NOMO-1 treated with DMSO at 0.1 percent for 48 hours (cell line): ENCODE results near the gene TSPYL2.

ENCODE experiments used
- DNase-seq: peaks from one replicate; lab custom pipeline; 2025; ENCODE audit not compliant: unreplicated experiment; lab: John Stamatoyannopoulos, UW

The TSPYL2 gene

DNA sequence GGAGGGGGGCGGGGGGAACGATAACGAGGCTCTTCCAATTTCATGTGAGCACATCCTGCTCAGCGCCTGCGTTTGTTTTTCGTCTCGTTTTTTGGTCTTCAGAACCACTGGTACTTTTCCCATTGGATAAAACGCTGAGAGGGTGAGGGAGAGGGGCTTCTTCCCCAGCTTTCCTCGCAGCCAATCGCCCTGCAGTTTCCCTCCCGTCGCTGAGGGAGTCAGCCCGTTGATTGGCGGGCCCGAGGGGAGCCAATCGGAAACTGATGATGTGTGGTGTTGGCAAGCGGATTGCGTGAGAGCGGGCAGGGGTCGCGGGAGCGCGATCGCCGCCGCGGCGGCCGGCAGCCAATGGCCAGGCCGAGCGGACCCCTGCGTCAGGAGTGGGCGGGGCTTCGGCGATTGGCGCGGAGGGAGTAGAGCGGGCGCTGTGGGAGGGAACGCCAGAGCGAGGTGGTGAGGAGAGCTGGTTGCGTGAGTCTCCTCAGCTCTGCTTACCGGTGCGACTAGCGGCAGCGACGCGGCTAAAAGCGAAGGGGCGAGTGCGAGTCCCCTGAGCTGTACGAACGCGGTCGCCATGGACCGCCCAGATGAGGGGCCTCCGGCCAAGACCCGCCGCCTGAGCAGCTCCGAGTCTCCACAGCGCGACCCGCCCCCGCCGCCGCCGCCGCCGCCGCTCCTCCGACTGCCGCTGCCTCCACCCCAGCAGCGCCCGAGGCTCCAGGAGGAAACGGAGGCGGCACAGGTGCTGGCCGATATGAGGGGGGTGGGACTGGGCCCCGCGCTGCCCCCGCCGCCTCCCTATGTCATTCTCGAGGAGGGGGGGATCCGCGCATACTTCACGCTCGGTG, at the start of gene TSPYL2:
Gene TSPYL2 (plus strand): TSS at position 443 of the 848 bp plus-strand sequence. CDS start 132 bp downstream, at position 575.
- peak; percentile 84 for DNase-seq

DNA sequence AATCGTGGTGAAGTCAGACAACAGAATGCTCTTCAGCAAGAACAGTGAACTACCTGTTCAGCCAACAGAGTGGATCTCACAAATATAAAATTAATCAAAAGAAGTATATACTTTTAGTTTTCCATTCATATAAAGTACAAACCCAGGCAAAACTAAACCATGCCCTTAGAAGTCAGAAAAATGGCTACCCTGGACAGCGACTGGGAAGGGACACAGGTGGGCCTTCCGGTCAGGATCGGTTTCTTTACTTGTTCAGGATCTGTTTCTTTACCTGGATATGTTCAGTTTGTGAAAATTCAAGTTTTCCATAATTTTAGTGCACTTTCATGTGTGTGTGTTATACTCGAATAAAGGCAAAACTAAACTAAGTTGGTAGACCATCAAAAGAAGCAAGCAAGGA, 46.0 kb upstream of the TSPYL2 start:
- DNase-seq = no peak

DNA sequence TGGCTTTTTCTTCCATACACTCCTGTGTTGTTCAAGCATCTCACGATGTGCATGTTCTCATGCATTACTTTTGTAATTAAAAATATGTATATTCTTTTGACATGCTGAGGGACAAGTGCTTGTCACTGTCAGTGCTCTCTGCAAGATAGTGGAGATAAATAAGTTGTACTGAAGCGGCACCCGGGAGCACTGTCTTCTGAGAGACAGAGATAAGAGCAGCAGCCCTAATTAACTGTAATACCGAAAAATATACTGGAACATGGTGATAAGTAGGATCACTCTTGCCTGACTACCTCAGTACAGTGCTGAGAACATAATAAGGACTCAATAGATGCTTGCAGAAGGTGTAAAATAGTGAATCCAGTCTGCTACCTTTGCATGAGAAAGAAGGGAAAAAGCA, 42.9 kb upstream of the TSPYL2 start:
- DNase-seq = no peak

DNA sequence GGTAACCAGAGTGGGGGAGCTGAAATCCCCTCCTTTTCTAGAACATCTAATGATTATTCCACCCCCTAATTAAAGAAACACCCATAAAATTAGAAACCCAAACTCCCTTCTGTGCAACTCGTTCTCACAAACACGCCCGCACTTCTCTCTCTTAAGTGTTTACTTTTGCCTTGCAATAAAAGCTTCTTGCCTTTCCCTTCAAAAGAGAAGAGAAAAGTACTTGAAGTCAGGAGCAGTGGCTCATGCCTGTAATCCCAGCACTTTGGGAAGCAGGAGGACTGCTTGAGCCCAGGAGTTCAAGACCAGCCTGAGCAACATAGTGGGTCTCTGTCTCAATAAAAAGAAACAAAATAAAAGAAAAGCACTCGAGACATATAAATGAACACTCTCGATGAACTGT, 37.2 kb upstream of the TSPYL2 start:
- DNase-seq = no peak

DNA sequence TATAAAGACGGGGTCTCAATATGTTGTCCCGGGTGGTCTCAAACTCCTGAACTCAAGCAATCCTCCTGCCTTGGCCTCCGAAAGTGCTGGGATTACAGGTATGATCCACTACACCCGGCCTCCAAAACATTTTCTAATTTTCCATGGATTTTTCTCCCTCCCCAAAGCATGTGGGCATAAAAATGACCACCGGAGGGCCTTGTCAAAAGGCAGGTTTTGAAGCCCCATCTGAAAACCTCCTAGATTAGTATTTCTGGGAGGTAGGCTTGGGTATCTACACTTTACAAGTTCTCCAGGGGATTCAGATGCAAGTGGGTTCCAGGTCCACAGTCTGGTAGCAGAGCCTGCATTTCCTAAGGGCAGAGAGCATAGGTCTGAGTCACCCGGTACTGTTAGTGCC, 34.9 kb upstream of the TSPYL2 start:
- no peak for DNase-seq

DNA sequence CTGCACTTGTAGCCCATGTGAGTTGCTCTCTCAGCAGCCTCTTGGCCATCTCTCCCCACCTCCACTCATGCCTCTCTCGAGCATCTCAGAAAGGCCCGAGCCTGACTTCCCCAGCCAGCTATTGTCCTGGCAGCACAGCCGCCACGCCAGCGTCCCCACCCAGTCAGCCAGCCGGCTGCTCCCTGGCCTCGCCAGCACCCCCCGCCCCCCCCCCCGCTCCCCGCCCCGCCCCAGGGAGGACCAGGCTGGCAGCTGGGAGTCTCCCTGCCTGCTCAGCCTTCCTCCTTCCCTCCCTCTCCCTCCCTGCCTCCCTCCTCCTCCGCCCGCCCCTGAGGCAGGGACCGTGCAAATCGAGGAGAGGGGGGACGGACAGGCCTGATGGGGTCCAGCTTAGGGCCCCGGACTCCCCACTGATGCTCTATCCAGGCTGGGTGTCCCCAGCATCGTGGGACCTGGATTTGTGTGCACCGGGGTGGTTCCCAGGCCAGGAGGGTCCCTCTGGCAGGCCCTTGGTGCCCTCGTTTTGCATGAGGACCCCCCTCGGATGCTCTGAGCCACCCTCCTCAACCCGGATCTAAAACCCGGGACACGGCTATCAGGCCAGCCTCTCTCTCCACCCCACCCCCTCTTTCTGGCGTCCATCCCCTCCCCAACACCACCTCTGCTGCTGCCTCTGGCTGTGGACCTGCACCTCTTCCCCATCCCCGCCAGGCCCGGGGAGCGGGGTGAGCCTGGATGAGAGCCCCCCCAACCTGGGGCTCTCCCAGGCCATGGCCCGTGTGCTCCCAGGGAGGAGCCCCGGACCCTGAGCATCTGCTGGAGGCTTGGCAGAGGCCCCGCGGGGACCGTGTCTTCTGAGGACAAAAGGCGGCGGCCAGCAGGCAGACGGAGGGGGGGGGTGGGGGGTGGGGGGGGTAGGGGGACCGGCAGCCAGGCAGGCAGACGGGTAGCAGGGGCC, 33.7 kb upstream of the TSPYL2 start, which contains the start of gene GPR173:
Gene GPR173 (plus strand): TSS at position 621 of the 958 bp plus-strand sequence. CDS start 27,833 bp downstream, outside the sequence.
- DNase-seq = no peak

DNA sequence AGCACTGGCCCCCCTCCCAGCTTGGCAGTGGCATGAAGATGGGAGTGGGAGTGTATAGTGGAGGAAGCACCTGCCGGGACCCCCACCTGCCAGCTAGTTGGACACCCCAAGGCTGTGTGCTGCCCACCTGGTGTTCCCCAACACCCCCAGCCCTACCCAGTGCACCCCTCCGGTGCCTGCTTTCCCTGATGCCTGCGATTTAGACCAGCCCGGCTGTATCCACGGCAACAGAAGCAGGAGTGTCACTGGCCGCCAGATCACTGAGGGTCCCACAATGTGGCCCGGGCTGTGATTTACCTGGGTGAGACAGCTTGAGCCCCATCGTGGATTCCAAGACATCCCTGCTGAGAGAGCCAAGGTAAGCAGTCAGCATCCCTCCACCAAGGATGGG, 33.0 kb upstream of the TSPYL2 start:
- DNase-seq = no peak

DNA sequence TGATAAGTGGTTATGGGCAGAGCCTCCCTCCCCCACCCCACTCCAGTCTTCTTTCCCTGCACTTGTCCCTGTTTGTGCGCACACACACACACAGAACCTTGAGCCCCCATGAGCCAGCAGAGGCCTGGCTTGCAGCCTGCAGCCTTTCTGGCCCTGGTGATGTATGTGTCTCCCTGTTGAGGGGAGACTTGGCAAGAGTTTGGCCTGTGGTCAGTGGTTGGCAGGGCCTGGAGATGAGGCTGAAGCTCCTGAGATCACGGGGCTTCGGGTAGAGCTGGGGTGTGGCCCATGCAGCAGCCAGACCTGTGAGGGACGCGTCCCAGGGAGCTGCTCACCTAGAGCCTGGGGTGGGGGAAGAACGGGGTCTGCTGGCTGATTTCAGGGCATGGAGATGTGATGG, 31.3 kb upstream of the TSPYL2 start:
- no peak for DNase-seq

DNA sequence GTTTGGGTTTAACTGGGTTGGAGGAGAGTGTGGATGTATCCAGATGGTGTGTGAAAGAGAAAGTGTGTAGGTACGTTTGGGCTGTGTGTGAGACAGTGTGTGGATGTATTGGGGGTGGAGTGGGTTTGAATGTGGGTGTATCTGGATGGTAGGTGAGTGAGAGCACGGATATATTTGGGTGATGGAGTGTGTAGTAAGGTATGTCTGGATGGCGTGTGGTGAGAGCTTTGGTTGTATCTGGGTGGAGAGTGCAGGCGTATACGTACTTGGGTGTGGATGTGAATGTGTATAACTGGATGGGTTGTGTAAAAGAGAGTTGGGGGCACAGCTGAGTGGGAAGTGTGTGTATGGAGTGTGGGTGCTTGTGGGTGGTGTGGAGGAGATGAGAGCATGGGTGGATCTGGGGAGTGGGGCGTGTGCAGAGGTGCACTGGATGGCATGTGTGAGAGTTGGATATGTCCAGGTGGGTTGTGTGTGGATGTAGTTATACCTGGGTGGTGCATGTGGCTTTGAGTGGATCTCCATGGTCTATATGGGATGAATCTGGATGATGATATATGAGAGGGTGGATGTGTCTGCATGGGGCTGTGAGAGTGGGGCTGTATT, 26.8 kb upstream of the TSPYL2 start:
- no peak for DNase-seq

DNA sequence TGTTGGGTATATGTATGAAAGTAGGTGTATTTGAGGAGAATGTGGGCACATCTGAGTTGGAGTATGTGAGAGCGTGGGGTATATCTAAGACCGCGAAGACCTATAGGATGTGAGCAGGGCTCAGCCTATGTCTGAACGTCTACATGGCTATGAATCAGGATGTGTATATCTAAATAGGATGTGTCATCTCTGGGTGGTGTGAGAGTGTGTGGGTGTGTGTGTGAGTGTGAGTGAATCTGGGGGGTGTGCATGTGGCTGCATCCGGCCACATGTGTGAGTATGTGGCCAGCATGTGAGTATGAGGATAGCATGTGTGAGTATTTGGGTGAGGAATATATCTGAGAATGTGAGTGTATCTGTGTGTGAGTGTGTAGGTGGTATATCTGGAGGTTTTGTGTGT, 25.9 kb upstream of the TSPYL2 start:
- no peak for DNase-seq

DNA sequence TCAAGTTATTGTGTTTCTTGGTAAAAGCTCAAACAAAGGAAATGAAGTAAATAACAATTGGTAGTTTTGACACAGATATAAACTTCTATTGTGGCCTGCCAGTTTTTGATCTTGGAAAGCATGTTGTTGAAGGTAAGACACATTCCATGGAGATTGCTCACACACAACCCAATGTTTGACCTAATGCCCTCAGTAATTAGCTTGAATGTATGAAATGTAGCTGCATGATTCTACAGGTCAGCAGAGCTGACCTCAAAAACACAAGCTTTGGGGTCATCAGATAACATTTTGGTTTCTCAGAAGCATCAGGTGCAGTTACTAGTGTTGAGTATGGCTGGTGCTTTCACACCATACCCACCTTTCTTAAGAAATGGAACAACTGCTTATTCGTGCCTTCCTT, 17.1 kb upstream of the TSPYL2 start:
- DNase-seq = no peak

DNA sequence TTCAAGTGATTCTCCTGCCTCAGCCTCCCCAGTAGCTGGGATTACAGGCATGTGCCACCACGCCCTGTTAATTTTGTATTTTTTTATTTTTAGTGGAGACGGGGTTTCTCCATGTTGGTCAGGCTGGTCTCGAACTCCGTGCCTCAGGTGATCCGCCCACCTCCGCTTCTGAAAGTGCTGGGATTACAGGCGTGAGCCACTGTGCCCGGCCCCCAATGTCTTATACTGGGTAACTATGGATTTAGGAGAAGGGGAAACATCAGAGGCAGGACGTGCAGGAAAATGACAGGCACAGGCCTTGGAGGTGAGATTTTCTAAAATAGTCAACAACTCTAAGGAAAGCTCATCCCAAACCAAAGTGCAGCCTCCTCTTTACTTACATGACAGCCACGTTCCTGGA, 11.1 kb upstream of the TSPYL2 start:
- no peak for DNase-seq

DNA sequence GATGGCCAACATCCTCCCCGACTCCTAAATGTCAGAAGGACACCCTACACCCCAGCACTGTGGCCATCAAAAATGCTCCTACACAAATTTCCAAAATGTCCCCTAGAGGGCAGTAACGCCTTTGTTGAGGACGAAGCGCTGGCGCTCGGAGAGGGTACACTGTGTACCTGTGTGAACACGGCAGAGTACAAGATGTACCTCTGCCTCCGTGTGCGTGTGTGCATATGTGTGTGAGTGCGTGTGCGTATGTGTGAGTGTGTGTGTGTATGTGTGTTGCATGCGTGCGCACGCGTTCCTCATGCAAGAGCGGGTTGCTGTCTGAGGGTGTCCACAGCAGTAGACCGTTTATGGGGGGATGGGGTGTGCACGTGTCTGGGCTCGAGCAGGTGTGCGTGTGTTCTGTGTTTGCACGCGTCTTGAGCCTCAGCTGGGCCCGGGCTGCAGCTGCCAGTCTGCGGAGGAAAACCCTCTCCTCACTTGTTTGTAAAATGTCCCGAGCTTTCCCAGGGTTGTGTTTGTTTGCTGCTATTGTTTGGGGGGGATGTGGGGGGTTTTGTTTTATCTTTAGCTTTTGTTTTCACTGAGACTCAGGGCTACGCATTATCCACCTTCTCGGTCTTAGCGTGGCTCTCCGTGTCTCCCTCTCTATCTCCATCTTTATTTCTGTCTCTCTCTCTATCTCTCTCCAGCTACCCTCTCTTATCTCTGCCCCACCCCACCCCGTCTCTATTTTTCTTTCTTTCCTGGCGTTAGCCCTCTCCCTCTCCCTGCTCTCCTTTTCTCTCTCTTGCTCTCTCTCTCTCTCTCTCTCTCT, 10.4 kb upstream of the TSPYL2 start:
- peak; percentile 58 for DNase-seq

DNA sequence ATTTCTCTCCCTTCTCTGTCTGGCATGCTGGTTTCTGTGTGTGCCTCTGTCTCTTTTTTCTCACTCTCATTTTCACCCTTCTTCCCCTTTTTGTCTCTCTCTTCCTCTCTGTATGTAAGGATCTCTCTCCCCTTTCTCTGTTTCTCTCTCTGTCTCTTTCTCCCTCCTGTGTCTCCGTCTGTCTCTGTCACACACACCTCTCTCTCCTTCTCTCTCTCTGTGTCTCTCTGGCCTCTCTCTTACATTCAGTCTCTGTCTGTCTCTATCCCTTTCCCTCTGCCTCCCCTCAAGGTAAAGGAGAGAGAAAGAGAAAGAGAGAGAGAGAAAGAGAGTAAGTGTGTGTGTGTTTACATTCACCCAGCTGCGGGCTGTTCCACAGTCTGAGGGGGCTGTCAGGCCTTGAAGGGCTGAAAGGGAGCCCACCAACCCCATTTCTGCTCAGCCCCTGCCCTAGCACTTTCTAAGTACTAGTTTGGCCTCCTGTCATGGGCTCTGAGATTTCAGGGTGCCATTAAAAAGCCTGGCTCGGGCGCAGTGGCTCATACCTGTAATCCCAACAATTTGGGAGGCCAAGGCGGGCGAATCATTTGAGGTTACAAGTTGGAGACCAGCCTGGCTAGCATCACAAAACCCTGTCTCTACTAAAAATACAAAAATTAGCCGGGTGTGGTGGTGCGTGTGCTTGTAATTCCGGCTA, 9.6 kb upstream of the TSPYL2 start:
- peak; percentile 52 for DNase-seq

DNA sequence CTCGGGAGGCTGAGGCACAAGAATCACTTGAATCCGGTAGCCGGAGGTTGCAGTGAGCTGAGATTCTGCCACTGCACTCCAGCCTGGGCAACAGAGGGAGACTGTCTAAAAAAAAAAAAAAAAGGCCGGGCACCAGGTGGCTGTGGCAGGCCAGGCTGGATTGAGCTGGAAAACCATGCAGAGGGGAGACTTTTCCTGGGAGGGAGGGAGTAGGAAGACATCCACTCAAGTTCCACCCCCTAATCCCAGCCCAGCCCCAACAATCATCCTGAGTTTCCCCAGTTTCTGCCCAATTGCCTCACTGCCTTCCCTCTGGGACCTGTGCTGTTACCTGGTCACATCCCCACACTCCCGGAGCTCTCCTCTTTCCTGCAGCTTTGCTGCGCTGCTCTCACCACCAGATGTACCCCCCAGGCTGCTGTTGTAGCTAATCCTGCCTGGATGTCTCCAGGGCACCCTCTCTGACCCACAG, 9.0 kb upstream of the TSPYL2 start:
- peak; percentile 11 for DNase-seq

DNA sequence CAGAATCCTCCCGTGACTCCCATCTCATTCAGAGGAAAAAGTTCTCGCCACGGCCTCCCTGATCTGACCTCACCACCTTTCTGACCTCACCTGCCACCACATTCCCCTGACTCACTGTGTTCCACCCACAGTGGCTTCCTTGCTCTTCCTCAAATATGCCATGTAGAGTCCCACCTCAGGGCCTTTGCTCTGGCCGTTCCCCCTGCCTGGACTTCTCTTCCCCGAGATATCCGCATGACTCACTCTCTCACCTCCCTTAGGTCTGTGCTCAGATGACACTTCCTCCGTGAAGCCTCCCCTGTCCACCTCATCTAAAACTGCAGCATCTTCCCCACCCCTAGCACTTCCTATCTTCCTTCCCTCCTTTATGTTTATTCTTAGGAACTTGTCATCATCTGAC, 7.2 kb upstream of the TSPYL2 start:
- DNase-seq = peak; percentile 44

DNA sequence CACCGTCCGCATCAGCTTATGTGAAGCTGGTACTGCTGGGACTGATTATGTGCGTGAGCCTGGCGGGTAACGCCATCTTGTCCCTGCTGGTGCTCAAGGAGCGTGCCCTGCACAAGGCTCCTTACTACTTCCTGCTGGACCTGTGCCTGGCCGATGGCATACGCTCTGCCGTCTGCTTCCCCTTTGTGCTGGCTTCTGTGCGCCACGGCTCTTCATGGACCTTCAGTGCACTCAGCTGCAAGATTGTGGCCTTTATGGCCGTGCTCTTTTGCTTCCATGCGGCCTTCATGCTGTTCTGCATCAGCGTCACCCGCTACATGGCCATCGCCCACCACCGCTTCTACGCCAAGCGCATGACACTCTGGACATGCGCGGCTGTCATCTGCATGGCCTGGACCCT, 5.5 kb upstream of the TSPYL2 start:
- DNase-seq = no peak

DNA sequence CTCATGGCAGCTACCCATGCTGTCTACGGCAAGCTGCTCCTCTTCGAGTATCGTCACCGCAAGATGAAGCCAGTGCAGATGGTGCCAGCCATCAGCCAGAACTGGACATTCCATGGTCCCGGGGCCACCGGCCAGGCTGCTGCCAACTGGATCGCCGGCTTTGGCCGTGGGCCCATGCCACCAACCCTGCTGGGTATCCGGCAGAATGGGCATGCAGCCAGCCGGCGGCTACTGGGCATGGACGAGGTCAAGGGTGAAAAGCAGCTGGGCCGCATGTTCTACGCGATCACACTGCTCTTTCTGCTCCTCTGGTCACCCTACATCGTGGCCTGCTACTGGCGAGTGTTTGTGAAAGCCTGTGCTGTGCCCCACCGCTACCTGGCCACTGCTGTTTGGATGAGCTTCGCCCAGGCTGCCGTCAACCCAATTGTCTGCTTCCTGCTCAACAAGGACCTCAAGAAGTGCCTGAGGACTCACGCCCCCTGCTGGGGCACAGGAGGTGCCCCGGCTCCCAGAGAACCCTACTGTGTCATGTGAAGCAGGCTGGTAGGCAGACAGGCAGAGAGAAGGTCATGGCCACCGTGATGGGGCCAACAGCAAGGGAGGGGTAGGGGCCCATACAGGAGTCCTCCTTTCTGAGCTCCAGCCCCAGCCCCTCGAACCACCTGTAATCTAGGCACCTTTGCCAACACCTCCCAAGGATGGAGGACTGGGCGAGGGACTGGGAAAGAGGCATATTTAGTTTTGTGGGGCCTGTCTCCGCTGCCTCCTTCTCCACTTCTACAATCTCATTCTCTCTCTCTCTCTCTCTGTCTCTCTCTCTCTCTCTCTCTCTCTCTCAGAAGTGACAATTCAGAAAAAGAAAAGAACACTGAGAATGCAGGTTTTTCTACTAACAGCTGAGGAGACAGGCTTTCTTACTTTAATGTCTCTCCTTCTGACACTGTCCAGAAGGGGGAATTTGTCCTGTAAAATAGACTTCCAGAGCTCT, 4.7 kb upstream of the TSPYL2 start:
- DNase-seq = no peak

DNA sequence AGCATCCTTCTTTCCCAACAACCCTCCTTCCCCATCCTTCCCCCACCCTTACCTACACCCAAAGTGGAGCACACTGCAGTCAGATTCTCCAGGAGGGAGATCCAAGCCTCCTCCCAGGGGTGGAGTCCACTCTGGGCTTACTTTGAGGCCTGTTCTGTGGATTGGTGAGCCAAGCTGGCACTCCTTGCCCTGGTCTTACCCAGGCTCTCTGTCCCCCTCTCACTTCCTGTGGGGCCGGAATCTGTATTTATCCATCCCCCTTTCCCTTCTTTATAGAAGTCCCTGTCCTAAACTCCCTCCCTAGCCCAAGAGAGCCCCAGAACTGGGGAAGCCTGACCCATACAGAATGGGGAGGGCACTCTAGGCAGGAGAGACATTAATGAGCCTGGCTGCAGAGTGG, 3.2 kb upstream of the TSPYL2 start:
- no peak for DNase-seq
